IPS-NIHi7 (cell line): ENCODE measurements around the gene KCNQ2.
A peak's percentile ranks its signal among the peaks of the same experiment; 100 is the strongest.

ENCODE experiments used
- DNase-seq: peaks from one replicate; pipeline ENCODE4 v3.0.0; 2012; ENCODE audit warnings: mixed read lengths; ENCODE audit errors: extremely low spot score

KCNQ2 gene

DNA sequence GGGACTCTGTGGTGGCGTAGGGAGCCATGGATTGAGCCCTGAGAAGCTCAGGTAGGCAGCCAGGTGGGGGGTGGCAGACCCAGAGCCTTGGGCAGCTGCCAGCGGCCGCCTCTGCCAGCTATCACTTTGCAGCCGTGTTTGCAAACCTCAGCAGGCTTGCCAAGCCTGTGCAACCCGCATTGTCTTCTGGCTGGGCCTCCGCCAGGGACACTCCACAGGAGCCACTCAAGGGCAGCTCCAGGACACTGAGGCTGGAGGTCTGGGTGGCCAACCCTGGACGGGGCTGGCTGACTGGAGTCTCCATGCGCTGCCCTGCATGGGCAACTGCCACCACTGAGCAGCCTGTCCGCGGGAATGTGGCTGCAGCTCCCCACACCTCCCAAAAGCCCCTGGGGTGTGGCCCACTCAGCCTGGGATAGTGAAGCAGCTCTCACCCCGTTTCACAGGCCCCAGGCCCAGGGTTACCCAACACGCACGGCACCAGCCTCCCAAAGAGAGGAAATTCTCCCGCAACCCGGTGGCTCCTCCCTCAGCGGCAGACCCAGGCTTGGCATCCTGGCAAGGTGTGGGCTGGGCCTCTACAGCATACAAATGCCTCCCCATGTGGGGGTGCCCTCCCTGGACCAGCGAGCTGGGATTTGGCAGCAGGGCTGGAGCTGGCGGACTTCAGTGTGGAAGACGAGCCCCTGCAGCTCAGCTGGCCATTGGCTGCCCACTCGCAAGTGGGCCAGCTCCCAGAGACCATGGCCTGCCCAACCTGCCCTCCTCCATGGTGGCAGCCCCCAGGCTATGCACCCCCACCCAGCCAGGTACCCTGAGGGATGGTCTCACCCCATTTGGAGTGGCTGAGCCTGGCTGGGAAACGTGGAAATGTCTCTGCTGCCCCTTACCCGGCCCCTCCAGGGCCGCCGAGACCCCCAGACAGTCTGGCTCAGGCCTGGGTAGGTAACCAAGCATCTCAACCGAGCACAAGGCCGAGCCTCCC, 114.2 kb downstream of the KCNQ2 start:
- DNase-seq: no peak

DNA sequence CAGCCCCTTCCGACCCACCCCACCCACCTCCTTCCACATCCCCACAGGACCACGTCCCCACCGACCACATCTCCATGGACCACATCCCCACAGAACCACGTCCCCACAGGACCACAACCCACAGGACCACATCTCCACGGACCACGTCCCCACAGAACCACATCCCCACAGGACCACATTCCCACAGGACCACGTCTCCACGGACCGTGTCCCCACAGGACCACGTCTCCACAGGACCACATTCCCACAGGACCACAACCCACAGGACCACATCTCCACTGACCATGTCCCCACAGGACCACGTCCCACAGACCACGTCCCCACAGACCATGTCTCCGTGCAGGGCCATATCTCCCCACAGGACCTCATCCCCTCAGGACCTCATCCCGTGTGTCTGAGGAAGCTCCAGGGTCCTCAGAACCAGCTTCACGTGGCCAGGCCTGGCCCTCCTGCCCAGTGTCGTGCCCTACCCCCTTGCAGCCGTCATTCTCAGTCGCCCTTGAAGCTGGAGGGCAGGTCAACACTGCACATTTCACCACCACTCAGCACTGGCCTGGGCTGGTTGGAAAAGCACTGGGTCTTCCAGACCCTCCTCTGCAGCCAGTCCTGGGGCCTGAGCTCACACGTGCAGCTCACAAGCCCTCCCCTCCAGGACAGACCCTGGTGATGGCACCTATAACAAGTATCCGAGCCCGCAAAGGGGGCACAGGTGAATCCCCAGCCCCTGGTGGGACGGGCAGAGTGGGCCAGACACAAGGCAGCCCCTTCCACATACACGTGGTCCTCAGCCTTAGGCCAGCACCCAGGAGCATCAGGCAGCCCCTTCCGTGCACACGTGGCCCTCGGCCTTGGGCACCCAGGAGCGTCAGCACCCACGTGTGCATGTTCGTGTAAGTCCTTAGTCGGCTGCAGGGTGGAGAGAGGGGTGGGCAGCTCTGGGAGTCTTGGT, 115.2 kb downstream of the KCNQ2 start:
- no peak for DNase-seq

- DNase-seq: no peak
Measured at GRCh38 chr20:63356511-63356910, 115.9 kb downstream of the KCNQ2 start.

- no peak for DNase-seq
Measured at GRCh38 chr20:63355781-63356295, 116.6 kb downstream of the KCNQ2 start.

GRCh38 chr20:63354636-63355350, 117.7 kb downstream of the KCNQ2 start:
- DNase-seq: no peak

- no peak for DNase-seq
Measured at GRCh38 chr20:63352811-63353221, 119.6 kb downstream of the KCNQ2 start.

GRCh38 chr20:63351811-63352591, 120.5 kb downstream of the KCNQ2 start:
- peak; percentile 87 for DNase-seq

- DNase-seq: no peak
Measured at GRCh38 chr20:63351326-63351700, 121.1 kb downstream of the KCNQ2 start.

DNA sequence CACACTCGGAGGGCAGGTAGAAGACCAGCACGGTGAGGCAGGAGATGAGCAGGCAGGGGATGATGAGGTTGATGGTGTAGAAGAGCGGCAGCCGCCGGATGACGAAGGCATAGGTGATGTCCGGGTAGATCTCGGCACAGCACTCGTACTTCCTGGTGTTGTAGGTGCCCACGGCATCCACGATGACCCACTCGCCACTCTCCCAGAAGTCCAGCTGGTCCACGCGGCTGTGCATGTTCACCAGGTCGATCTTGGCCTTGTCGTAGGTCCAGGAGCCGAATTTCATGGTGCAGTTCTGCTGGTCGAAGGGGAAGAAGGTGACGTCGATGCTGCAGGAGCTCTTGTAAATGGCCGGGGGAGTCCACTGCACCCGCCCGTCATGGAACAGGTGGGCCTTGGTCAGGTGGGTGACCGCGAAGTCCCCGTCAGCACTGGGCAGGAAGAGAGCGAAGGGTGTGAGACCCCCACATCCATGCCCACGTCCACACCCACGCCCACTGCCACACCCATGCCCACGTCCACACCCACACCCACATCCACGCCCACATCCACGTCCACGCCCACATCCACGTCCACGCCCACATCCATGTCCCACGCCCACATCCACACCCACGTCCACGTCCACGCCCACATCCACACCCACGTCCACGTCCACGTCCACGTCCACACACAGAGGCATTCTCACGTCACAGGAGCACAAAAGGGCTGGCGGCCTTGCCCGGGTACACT, 121.7 kb downstream of the KCNQ2 start:
- DNase-seq: no peak
